ENCODE data around the gene CORO2A.
A peak's percentile ranks its signal among the peaks of the same experiment; 100 is the strongest.

CORO2A gene

GRCh38 chr9:98164912-98165311 lies 27.5 kb downstream of the CORO2A start:
- no peak for DNase-seq

DNA sequence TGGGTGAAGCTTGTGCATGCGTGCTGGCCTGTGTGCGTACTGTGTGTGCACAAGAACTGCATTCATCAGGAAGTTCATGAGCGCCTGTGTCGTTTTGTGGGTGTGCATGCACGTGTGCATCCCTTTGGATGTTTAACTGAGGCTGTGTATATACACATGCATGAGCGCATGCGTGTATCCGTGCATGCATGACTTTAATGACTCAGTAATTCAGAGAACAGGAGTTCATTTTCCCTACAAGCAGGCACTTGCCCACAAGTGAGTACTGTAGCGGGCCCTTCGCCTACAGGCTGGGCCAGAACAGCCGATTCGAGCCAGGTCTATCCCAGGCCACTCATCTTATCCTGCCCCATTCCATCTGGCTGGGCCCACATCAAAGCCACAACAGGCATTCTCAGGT lies 29.8 kb downstream of the CORO2A start:
- no peak for DNase-seq

DNA sequence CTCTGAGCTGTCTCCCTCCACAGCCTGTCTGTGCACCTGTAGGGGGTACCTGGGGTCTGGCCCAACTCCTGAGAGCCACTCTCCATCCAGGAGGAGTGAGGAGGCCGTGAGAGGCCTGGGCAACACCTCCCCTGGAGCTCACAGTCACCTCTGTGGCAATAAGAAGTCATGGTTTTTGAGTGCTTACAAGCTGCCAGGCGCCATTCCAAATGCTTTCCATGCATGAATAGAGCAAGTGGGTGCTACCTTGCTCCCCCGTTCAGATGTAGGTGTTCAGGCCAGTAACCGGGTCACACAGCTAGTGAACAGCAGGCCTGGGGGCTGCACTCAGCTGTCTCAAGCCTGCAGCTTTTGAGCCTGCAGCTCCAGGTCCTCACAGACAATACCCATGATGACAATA lies 30.6 kb downstream of the CORO2A start:
- no peak for DNase-seq

- DNase-seq, result no peak
Measured at GRCh38 chr9:98159790-98160189, 32.6 kb downstream of the CORO2A start.

- no peak for DNase-seq
Measured at GRCh38 chr9:98159301-98159700, 33.1 kb downstream of the CORO2A start.

DNA sequence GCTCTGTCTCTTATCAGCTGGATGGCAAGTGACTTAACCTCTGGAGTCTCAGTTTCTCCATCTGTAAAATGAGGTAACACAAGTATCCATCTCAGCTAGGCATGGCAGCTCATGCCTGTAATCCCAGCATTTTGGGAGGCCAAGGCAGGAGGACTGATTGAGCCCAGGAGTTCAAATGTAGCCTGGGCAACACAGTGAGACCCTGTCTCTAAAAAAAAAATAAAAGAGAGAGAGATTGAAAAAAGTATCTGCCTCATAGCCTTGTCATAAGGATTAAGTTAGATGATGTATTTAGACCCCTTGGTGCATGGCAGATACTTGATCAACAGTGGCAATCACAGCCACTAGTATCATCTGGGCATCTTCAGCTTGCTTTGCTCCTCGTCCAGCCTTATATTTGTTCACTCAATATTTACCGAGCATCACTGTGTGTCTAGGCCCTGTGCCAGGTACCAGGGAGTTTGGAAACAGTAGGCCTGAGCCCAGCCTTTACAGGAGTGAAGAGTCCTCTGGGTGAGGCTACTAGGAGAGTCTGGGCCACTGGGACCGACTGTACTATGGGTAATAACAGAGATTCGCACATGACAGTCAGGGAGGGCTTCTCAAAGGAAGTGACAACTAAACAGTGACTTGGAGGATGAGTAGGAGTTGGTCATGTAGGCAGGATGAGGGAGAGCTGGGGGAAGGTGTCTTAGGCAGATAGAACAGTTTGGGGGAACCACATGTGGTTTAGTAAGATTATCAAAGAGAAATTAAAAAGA lies 34.2 kb downstream of the CORO2A start:
- DNase-seq, result no peak

DNA sequence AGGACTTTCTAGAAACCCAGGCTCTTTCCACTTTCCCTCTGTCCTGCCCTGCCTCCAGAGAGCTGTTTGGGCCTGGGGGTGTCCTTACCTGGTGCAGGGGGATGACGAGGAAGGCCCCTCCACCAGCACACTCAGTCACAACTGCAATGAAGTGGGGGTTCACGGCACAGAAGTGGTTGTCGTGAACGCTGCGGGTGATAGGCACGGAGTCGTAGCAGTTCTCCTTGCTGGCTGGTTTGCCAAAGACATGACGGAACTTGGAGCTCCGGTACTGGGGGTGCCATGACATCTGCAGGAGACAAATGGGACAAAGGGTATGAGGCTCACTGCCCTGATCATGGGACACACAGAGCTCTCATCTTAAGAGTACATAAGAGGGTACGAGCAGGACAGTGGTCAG lies 35.1 kb downstream of the CORO2A start:
- DNase-seq, result no peak

GRCh38 chr9:98154678-98155077 lies 37.8 kb downstream of the CORO2A start:
- DNase-seq, result no peak

- no peak for DNase-seq
Measured at GRCh38 chr9:98152526-98152925, 39.9 kb downstream of the CORO2A start.

GRCh38 chr9:98150721-98151120 lies 41.7 kb downstream of the CORO2A start:
- DNase-seq, result no peak

- DNase-seq, result no peak
Measured at GRCh38 chr9:98150164-98150563, 42.3 kb downstream of the CORO2A start.

GRCh38 chr9:98149422-98149821 lies 43.0 kb downstream of the CORO2A start:
- DNase-seq, result no peak

GRCh38 chr9:98148486-98148885 lies 44.0 kb downstream of the CORO2A start:
- DNase-seq, result no peak

DNA sequence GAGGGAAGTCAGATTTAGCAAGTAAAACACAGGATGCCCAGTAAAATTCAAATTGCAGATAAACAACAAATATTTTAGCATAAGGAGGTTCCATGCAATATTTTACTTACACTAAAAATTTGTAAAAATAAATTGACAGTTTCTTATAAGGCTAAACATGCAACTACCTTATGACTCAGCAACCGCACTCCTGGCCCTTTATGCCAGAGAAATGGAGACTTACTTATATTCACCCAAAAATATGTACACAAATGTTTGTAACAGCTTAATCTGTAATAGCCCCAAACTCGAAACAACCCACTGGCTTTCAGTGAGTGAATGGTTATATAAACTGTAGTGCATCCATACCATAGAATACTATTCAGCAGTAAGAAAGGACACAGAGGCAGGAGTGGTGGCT lies 44.9 kb downstream of the CORO2A start:
- DNase-seq, result no peak

GRCh38 chr9:98146101-98146991 lies 46.1 kb downstream of the CORO2A start:
- peak; percentile 35 to 56 for DNase-seq

GRCh38 chr9:98144631-98145030 lies 47.8 kb downstream of the CORO2A start:
- DNase-seq, result no peak

- DNase-seq, result no peak
Measured at GRCh38 chr9:98144076-98144475, 48.4 kb downstream of the CORO2A start.

DNA sequence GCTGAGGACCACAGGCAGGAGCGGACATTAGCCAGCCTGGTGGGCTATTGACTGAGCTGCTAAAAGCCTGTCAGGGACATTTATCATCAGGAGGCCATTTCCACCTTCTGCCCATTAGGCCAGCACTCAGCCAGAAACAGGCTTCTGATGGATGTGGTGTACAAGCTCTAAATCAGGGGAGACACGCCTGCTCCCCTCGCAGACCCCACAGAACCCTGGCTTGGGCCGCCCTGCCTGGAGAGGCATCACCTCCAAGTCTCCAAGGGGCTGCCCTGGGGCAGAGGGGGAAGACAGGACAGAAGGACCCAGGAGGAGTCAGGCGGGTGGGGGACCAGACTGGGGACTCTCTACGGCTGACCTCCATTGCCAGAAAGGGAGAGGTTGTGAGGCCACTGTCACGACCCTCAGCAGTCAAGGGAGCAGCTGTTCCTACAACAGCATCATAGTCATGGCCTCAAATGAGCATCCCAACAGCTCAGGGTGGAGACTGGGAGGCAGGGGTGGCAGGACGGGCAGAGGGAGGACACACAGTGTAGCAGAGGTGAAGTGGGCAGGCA lies 49.4 kb downstream of the CORO2A start:
- no peak for DNase-seq

- DNase-seq, result no peak
Measured at GRCh38 chr9:98142182-98142907, 50.1 kb downstream of the CORO2A start.

DNA sequence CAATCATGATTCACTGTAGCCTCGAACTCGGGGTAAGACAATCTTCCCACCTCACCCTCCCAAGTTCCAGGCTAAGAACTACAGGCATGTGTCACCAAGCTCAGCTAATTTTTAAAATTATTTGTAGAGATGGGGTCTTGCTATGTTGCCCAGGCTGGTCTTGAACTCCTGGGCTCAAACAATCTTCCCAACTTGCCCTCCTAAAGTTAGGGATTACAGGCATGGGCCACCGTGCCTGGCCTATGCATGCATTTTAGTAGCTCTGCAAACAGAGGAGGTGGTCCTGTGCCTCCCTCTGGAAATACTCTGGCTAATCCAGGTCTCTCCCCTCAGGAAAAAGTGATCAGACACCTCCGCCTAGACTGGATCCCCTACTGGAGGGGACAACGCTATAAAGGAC lies 51.9 kb downstream of the CORO2A start:
- no peak for DNase-seq

- DNase-seq, result no peak
Measured at GRCh38 chr9:98136489-98136888, 55.9 kb downstream of the CORO2A start.

- DNase-seq, result no peak
Measured at GRCh38 chr9:98135938-98136337, 56.5 kb downstream of the CORO2A start.

DNA sequence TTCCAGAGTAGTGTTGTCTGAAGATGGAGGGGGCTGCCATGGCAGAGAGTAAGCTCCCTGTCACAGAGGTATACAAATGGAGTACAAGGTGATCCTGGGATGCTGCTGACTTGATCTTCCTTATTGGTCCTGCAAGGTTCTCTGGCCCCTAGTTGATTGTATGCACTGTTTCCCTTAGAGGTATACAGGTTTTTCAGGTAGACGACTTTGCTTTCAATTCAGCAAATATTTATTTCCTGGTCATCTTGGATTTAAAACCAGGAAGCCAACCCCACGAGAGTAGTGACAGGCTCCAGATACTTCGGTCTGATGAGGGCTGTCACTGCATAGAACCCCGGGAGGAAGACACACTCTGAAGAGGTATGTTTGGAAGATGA lies 56.9 kb downstream of the CORO2A start:
- no peak for DNase-seq

Measured in NCI-H526 (cell line).